ENCODE measurements around the gene CCDC63. TPM values are rescaled to one million over a fixed set of nuclear protein-coding genes. Genes with fewer than 3 reads are reported as not detected.

The CCDC63 gene
- total RNA-seq = not detected in 2 replicates

GRCh38 chr12:110846615-110847566, at the start of gene CCDC63:
Gene CCDC63, plus strand, starts transcription at chr12:110846987. Its CDS starts 5,968 bp downstream, at chr12:110852955.

GRCh38 chr12:110920324-110920910, 73.6 kb downstream of the CCDC63 start, which contains the start of gene MYL2:
Gene MYL2, minus strand, starts transcription at chr12:110920579. Its CDS starts 50 bp downstream, at chr12:110920529.

Other genes starting within 250 kb of the CCDC63 start
- gene TCTN1, start 232.9 kb upstream of the CCDC63 start, total RNA-seq = 28.5 and 34.3 TPM in 2 replicates
- gene HVCN1, start 157.9 kb upstream of the CCDC63 start, total RNA-seq = 13.3 and 21.3 TPM in 2 replicates
- 156 TPM in 2 replicates for gene PPP1CC, start 104.1 kb upstream of the CCDC63 start, total RNA-seq
- not detected in 2 replicates for gene MYL2, start 73.6 kb downstream of the CCDC63 start, total RNA-seq
- not detected in 2 replicates for gene CUX2, start 187.2 kb downstream of the CCDC63 start, total RNA-seq

Measured in myometrial cell (primary cell).